ENCODE measurements around the gene BAIAP3.
"Not testable (repeated sequence)": the region's sequence is repeated elsewhere in the genome, so short reads cannot be mapped to it uniquely, and the experiment has no call there.

The BAIAP3 gene

GRCh38 chr16:1323296-1324239, 9.9 kb upstream of the BAIAP3 start:
- H3K4me3 ChIP-seq (ENCODE audit: low read length): no peak overlapping the region
- H3K36me3 ChIP-seq (ENCODE audit: control insufficient read depth, low read depth, low read length): peaks cover 39% of the 10 kb centered on the region
- H3K4me1 ChIP-seq (ENCODE audit: control insufficient read depth, low read depth, low read length): no peaks in the 10 kb centered on the region
- H3K9ac ChIP-seq (ENCODE audit: low read length): no peak overlapping the region
- no peak overlapping the region for H3K27ac ChIP-seq (ENCODE audit: low read length)
- no peaks in the 10 kb centered on the region for H3K27me3 ChIP-seq (ENCODE audit: control insufficient read depth, insufficient read depth, low read length)
- no peaks in the 10 kb centered on the region for H3K9me3 ChIP-seq (ENCODE audit: control insufficient read depth, low read depth, low read length)

DNA sequence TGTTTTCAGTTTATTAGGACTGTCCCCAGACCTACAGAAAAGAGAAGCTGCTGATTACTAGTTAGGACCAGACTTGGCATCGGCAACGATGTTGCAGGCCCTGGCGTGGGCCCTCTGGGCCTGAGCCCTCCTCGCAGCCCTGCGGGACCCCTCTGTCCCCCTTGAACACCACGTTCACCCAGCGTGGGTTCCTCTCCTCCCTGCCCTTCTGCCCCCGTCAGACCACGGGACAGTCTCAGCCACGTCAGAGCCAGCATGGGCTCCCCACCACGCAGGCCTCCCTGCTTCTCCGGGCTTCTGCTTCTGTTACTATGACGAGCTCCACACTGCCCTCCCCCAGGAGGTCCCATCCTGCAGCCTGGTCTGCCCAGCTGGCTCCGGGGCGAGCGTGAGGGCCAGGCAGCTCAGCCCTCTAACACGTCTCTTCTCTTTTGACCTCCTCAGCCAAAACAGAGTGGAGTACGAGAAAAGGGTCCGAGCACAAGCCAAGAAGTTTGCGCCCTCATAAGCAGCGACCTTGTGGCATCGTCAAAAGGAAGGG, 9.1 kb upstream of the BAIAP3 start:
- H3K27ac ChIP-seq (ENCODE audit: low read length): no peak overlapping the region
- H3K9me3 ChIP-seq (ENCODE audit: control insufficient read depth, low read depth, low read length): no peaks in the 10 kb centered on the region
- H3K36me3 ChIP-seq (ENCODE audit: control insufficient read depth, low read depth, low read length): peaks cover 31% of the 10 kb centered on the region
- H3K4me3 ChIP-seq (ENCODE audit: low read length): no peak overlapping the region
- H3K27me3 ChIP-seq (ENCODE audit: control insufficient read depth, insufficient read depth, low read length): no peaks in the 10 kb centered on the region
- no peak overlapping the region for H3K9ac ChIP-seq (ENCODE audit: low read length)
- no peaks in the 10 kb centered on the region for H3K4me1 ChIP-seq (ENCODE audit: control insufficient read depth, low read depth, low read length)

DNA sequence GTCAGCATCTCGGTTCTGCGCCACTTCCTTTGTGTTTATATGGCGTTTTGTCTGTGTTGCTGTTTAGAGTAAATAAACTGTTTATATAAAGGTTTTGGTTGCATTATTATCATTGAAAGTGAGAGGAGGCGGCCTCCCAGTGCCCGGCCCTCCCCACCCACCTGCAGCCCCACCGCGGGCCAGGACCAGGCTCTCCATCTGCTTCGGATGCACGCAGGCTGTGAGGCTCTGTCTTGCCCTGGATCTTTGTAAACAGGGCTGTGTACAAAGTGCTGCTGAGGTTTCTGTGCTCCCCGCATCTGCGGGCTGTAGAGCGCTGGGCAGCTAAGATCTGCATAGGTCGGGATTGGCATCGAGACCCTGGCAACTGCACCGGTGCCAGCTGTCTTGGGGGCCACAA, 8.2 kb upstream of the BAIAP3 start:
- Histone ChIP-seq H3K36me3 (ENCODE audit: control insufficient read depth, low read depth, low read length) (peaks cover 22% of the 10 kb centered on the region), H3K9me3 (ENCODE audit: control insufficient read depth, low read depth, low read length) (no peaks in the 10 kb centered on the region), H3K27me3 (ENCODE audit: control insufficient read depth, insufficient read depth, low read length) (no peaks in the 10 kb centered on the region), H3K4me1 (ENCODE audit: control insufficient read depth, low read depth, low read length) (no peaks in the 10 kb centered on the region), H3K4me3 (ENCODE audit: low read length) (no peak overlapping the region), H3K27ac (ENCODE audit: low read length) (no peak overlapping the region), H3K9ac (ENCODE audit: low read length) (no peak overlapping the region)

GRCh38 chr16:1325673-1326371, 7.6 kb upstream of the BAIAP3 start:
- no peak overlapping the region for H3K4me3 ChIP-seq (ENCODE audit: low read length)
- H3K27ac ChIP-seq (ENCODE audit: low read length): no peak overlapping the region
- H3K9me3 ChIP-seq (ENCODE audit: control insufficient read depth, low read depth, low read length): no peaks in the 10 kb centered on the region
- H3K9ac ChIP-seq (ENCODE audit: low read length): no peak overlapping the region
- no peaks in the 10 kb centered on the region for H3K27me3 ChIP-seq (ENCODE audit: control insufficient read depth, insufficient read depth, low read length)
- H3K36me3 ChIP-seq (ENCODE audit: control insufficient read depth, low read depth, low read length): peaks cover 16% of the 10 kb centered on the region
- H3K4me1 ChIP-seq (ENCODE audit: control insufficient read depth, low read depth, low read length): no peaks in the 10 kb centered on the region

DNA sequence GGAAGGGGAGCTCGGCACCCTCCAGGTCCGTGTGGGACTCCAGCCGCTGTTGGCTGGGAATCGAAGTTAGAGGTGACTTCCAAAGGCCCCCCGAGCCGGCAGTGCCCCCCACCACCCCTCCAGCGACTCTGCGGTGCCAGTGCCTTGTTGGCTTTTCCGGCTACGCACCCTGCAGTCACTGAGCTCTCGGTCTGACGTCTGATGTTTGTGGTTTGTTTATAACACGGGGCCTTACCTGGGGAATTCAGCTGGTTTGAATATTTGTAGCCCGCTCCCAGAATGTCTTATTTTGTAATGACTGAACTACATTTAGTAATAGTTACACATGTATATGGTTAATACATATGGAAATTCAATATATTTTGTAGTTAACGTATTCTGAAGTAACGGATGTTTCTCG, 7.1 kb upstream of the BAIAP3 start:
- Histone ChIP-seq H3K27ac (ENCODE audit: low read length) (no peak overlapping the region), H3K9me3 (ENCODE audit: control insufficient read depth, low read depth, low read length) (no peaks in the 10 kb centered on the region), H3K27me3 (ENCODE audit: control insufficient read depth, insufficient read depth, low read length) (peaks cover 3% of the 10 kb centered on the region), H3K36me3 (ENCODE audit: control insufficient read depth, low read depth, low read length) (peaks cover 15% of the 10 kb centered on the region), H3K4me3 (ENCODE audit: low read length) (no peak overlapping the region), H3K9ac (ENCODE audit: low read length) (no peak overlapping the region), H3K4me1 (ENCODE audit: control insufficient read depth, low read depth, low read length) (peaks cover 3% of the 10 kb centered on the region)

DNA sequence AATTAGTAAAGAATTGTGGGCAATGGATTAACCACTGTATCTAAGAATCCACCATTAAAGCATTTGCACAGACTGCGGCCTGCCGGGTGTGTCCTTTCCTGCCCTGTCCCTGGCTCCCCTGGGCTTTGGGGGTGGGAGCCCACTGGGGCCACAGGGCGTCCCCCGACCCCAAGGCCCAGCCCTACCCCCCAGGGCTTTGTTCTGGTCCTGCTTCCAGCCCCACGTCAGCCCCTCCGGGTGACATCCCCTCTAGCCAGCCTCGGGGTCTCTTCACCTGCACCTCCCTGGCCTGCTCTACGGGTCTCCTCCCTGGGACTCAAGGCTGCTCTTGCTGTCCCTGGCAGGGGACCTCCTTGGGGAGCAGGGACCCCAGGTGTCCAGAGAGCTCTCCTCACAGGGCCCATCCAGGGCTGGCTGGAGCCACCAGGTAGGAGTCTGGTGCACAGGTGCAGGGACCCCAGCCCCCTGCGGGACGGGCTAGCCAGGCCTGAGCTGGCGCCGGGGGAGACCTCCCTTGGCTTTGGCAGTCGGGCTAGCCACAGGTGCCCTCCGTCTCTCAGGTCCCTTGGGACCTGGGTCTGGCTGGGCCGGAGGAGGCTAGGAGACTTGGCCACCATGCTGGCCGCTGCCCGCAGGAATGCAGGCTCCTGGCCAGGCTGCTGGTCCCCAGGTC, 6.4 kb upstream of the BAIAP3 start:
- H3K27me3 ChIP-seq (ENCODE audit: control insufficient read depth, insufficient read depth, low read length): peaks cover 10% of the 10 kb centered on the region
- H3K36me3 ChIP-seq (ENCODE audit: control insufficient read depth, low read depth, low read length): peaks cover 11% of the 10 kb centered on the region
- peaks cover 7% of the 10 kb centered on the region for H3K4me1 ChIP-seq (ENCODE audit: control insufficient read depth, low read depth, low read length)
- H3K9me3 ChIP-seq (ENCODE audit: control insufficient read depth, low read depth, low read length): no peaks in the 10 kb centered on the region
- H3K4me3 ChIP-seq (ENCODE audit: low read length): no peak overlapping the region
- H3K9ac ChIP-seq (ENCODE audit: low read length): no peak overlapping the region
- H3K27ac ChIP-seq (ENCODE audit: low read length): no peak overlapping the region

- Histone ChIP-seq H3K9me3 (ENCODE audit: control insufficient read depth, low read depth, low read length) (no peaks in the 10 kb centered on the region), H3K4me1 (ENCODE audit: control insufficient read depth, low read depth, low read length) (peaks cover 9% of the 10 kb centered on the region), H3K9ac (ENCODE audit: low read length) (no peak overlapping the region), H3K27ac (ENCODE audit: low read length) (no peak overlapping the region), H3K4me3 (ENCODE audit: low read length) (no peak overlapping the region), H3K36me3 (ENCODE audit: control insufficient read depth, low read depth, low read length) (peaks cover 11% of the 10 kb centered on the region), H3K27me3 (ENCODE audit: control insufficient read depth, insufficient read depth, low read length) (peaks cover 15% of the 10 kb centered on the region)
Measured at GRCh38 chr16:1327619-1327947, 5.9 kb upstream of the BAIAP3 start.

- not testable (repeated sequence) for H3K9ac ChIP-seq (ENCODE audit: low read length); H3K4me3 ChIP-seq (ENCODE audit: low read length); H3K4me1 ChIP-seq (ENCODE audit: control insufficient read depth, low read depth, low read length); H3K9me3 ChIP-seq (ENCODE audit: control insufficient read depth, low read depth, low read length); H3K27ac ChIP-seq (ENCODE audit: low read length)
- peaks cover 20% of the 10 kb centered on the region for H3K27me3 ChIP-seq (ENCODE audit: control insufficient read depth, insufficient read depth, low read length)
- H3K36me3 ChIP-seq (ENCODE audit: control insufficient read depth, low read depth, low read length): peaks cover 11% of the 10 kb centered on the region
Measured at GRCh38 chr16:1328136-1328535, 5.3 kb upstream of the BAIAP3 start.

- H3K27me3 ChIP-seq (ENCODE audit: control insufficient read depth, insufficient read depth, low read length): peaks cover 27% of the 10 kb centered on the region
- not testable (repeated sequence) for H3K36me3 ChIP-seq (ENCODE audit: control insufficient read depth, low read depth, low read length); H3K4me3 ChIP-seq (ENCODE audit: low read length); H3K27ac ChIP-seq (ENCODE audit: low read length); H3K4me1 ChIP-seq (ENCODE audit: control insufficient read depth, low read depth, low read length); H3K9ac ChIP-seq (ENCODE audit: low read length); H3K9me3 ChIP-seq (ENCODE audit: control insufficient read depth, low read depth, low read length)
Measured at GRCh38 chr16:1328961-1329360, 4.5 kb upstream of the BAIAP3 start.

GRCh38 chr16:1330260-1330914, 3.1 kb upstream of the BAIAP3 start:
- Histone ChIP-seq H3K9me3 (ENCODE audit: control insufficient read depth, low read depth, low read length) (no peaks in the 10 kb centered on the region), H3K4me1 (ENCODE audit: control insufficient read depth, low read depth, low read length) (peaks cover 9% of the 10 kb centered on the region), H3K4me3 (ENCODE audit: low read length) (no peak overlapping the region), H3K9ac (ENCODE audit: low read length) (no peak overlapping the region), H3K27ac (ENCODE audit: low read length) (no peak overlapping the region), H3K36me3 (ENCODE audit: control insufficient read depth, low read depth, low read length) (no peaks in the 10 kb centered on the region), H3K27me3 (ENCODE audit: control insufficient read depth, insufficient read depth, low read length) (peaks cover 41% of the 10 kb centered on the region)

All from iPS-18a (cell line).